GM21723 (cell line): ENCODE results near the gene MIXL1.
"Not testable (repeated sequence)": the region's sequence is repeated elsewhere in the genome, so short reads cannot be mapped to it uniquely, and the experiment has no call there.

Source experiments
- ATAC-seq: cut with Tn5 transposase; IDR thresholded peaks from one replicate; pipeline ENCODE4 v1.9.1; 2021; ENCODE audit warnings: mild to moderate bottlenecking, moderate library complexity; ENCODE audit not compliant: unreplicated experiment

Gene MIXL1

GRCh38 chr1:226212545-226212944, 10.9 kb upstream of the MIXL1 start:
- ATAC-seq = no peak

GRCh38 chr1:226215239-226215638, 8.2 kb upstream of the MIXL1 start:
- no peak for ATAC-seq

GRCh38 chr1:226216056-226216455, 7.4 kb upstream of the MIXL1 start:
- no peak for ATAC-seq

- no peak for ATAC-seq
Measured at GRCh38 chr1:226217273-226217672, 6.2 kb upstream of the MIXL1 start.

- ATAC-seq = no peak
Measured at GRCh38 chr1:226220473-226221189, 2.8 kb upstream of the MIXL1 start.

- no peak for ATAC-seq
Measured at GRCh38 chr1:226222686-226223085, 778 bp upstream of the MIXL1 start.

- peak; percentile 69 for ATAC-seq
Measured at GRCh38 chr1:226223786-226224244, 351 bp downstream of the MIXL1 start.

GRCh38 chr1:226226601-226227000, 3.1 kb downstream of the MIXL1 start:
- no peak for ATAC-seq

GRCh38 chr1:226233293-226233692, 9.8 kb downstream of the MIXL1 start:
- no peak for ATAC-seq

GRCh38 chr1:226233806-226234205, 10.3 kb downstream of the MIXL1 start:
- no peak for ATAC-seq

GRCh38 chr1:226236826-226237225, 13.4 kb downstream of the MIXL1 start:
- ATAC-seq = no peak

- no peak for ATAC-seq
Measured at GRCh38 chr1:226239421-226239820, 16.0 kb downstream of the MIXL1 start.

GRCh38 chr1:226248091-226248490, 24.6 kb downstream of the MIXL1 start:
- ATAC-seq = no peak

- no peak for ATAC-seq
Measured at GRCh38 chr1:226248796-226249195, 25.3 kb downstream of the MIXL1 start.

- no peak for ATAC-seq
Measured at GRCh38 chr1:226250511-226250910, 27.0 kb downstream of the MIXL1 start.

GRCh38 chr1:226252841-226253240, 29.4 kb downstream of the MIXL1 start:
- ATAC-seq = not testable (repeated sequence)

- ATAC-seq = no peak
Measured at GRCh38 chr1:226253933-226254332, 30.5 kb downstream of the MIXL1 start.

GRCh38 chr1:226255380-226255779, 31.9 kb downstream of the MIXL1 start:
- no peak for ATAC-seq

- ATAC-seq = no peak
Measured at GRCh38 chr1:226261818-226262217, 38.4 kb downstream of the MIXL1 start.

- no peak for ATAC-seq
Measured at GRCh38 chr1:226268421-226269124, 45.1 kb downstream of the MIXL1 start.

- ATAC-seq = not testable (repeated sequence)
Measured at GRCh38 chr1:226272233-226272902, 48.9 kb downstream of the MIXL1 start.

- ATAC-seq = no peak
Measured at GRCh38 chr1:226274138-226274537, 50.7 kb downstream of the MIXL1 start.
